Kasumi-1 (cell line): ENCODE data around the gene VOPP1.
"Not testable (repeated sequence)": the region's sequence is repeated elsewhere in the genome, so short reads cannot be mapped to it uniquely, and the experiment has no call there.

ENCODE experiments used
- DNase-seq, 2 experiments: peaks; one replicate each; lab custom pipeline; 2025; lab: John Stamatoyannopoulos, UW

The VOPP1 gene

DNA sequence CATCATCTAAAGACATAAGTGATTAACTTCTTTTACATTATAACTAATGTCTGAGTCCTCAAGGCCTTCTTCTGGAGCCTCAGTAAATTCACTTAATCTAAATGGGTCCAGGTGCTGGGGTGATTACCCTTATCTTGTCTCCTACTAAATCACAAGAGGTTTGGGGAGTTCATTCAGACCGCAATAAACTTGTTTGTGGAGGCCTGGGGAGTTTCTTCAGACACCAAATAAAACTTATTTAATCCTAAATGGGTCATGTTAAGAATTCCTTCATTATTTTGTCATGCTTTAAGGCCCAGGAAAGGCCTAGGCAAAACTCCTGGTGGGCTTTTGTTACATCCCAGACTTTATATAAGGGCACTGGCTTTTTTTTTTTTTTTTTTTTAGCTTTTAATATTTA, 62.1 kb downstream of the VOPP1 start:
- DNase-seq = not testable (repeated sequence)

DNA sequence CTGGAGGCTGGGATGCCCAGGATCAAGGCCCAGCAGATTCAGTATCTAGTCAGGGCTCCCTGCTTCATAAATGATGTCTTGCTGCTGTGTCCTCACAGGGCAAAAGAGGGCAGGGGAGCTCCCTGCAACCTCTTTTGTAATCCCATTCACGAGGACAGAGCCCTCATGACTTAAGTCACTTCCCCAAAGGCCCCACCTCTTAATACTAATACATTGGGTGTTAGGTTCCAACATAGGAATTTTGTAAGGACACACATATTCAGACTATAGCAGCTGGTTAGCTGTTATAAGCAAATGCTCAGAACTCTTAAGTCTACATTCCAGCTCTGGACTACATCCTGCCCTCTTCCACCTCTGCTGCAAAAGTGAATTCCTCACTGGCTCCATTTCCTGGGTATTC, 63.0 kb downstream of the VOPP1 start:
- no peak for DNase-seq

GRCh38 chr7:55508221-55509011, 63.9 kb downstream of the VOPP1 start:
- DNase-seq = no peak

- DNase-seq = no peak
These were observed 64.6 kb downstream of the VOPP1 start for GRCh38 chr7:55507743-55508142.

DNA sequence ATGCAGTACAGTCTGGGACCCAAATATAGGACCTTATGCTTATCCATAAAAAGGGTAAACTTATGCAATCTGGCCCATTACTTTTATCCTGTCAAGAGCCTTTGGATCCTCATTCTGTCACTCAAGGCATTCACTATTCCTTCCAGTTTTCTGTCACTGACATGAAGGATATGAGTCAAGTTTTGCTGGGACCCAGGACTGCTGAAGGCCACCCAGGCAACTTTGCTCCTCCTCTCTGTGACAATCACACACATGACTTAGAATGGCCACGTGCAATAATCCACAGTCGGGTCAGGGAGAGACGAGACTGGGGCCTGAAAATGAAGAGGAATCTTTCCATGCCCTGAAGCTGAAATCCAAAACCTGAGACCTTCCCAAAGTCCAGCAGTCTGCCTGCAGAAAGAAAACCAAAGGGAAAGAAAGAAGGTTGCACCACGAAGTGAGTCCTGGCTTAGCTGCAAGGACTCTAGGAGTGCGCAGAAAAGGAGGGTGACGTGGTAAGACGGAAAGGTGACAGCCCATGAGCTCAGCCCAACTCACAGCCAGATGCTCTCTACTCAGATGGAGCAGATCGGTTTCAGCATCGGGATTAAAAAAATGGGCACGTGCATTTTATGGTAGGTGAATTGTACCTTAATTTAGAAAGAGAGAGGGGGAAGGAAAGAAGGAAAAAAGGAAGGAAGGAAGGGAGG, 67.2 kb downstream of the VOPP1 start:
- no peak for DNase-seq

DNA sequence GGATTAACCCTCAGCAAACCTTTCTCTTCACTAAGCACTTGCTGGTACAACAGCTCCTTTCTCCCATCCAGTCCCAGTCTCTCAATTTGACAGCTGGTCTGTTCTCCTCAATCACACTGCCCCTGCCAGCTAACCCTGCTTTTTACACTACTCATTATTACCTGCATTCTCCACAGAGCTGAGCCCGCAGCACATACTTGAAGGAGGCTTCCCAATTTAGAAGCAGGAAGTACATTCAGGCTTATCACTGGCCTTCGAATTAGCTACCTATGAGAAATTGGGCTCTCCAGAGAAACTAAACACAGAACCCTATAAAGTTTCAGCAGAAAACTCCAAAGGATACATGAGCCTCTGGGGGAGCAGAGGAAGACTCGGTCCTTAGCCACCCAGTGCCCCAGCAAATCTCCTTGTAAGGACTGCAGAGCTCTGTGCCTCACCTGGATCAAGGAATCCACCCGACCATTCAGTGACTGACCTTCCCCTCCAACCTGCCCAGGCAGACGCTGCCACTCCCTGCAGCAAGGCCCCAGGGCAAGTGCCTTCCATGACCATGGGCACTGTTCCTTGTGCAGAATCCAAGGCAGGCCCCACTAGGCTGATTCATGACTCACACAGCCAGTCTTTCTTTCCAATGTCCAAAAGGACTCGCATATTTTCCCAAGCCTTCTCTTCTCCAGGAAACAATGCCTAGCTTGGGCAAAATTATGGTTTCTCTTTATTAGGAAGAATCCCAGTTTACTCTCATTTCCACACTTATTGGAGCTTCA, 68.0 kb downstream of the VOPP1 start:
- no peak for DNase-seq

- no peak for DNase-seq
These were observed 69.4 kb downstream of the VOPP1 start for GRCh38 chr7:55502858-55503440.

- DNase-seq = no peak
These were observed 70.0 kb downstream of the VOPP1 start for GRCh38 chr7:55502124-55502857.

DNA sequence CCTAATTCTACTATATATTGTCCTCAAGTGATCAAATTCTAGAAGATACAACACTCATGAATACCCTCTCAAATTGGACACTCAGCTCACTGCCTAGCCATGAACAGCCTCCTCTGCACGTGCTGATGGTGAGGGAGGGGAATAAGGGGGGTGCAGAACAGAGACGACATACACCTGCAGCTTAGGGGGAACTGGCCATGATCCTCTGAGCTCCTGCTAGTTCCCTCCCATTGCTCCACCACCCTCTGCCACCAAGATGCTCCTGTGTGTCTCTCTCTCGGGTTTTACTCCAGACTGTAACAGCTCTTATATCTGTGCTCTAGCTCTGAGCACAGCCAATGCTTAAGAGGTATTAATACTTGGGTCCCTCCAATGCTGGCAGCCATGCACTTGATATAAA, 70.7 kb downstream of the VOPP1 start:
- no peak for DNase-seq

GRCh38 chr7:55500117-55500756, 72.1 kb downstream of the VOPP1 start:
- no peak for DNase-seq

DNA sequence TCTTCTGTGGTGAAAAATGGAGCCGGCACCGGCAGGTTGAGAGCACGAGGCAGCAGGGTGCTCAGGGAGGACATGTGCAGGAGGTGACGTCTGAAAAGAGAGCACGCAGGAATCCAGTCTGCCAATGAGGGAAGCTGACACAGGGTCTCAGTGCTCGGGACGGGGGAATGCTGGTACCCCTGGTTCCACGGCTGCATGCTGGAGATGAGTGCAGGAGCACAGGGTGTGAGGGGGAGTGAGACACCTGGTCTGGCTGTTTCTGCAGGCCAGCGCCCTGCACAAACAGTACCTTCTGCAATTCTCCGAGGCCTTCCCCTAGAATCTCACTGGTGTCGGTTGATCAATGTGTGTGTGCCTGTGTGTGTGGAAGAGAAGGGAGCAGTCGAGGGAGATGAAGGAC, 72.7 kb downstream of the VOPP1 start:
- DNase-seq = no peak

GRCh38 chr7:55498770-55499169, 73.5 kb downstream of the VOPP1 start:
- no peak for DNase-seq

GRCh38 chr7:55498142-55498541, 74.2 kb downstream of the VOPP1 start:
- DNase-seq = no peak

- DNase-seq = no peak
These were observed 74.8 kb downstream of the VOPP1 start for GRCh38 chr7:55497521-55497920.

DNA sequence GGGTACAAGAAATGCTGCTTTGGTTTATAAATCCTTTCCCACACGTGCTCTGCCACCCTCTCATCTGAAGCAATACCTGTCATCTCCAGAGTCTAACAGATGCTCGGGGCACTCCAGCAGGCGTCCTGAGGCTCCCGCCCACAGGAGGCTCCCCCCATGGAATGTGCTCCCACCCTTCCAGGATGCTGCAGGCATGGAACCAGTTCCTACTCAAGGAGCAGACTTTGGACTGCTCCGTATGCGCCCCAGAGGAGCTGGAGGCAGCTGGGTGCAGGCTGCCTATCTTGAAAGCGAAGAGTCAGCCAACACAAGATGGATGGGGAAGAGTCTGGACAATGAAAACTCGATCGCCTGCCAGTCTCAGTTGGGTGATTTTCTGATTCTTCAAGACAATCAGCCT, 75.4 kb downstream of the VOPP1 start:
- DNase-seq = no peak

- DNase-seq = no peak
These were observed 77.4 kb downstream of the VOPP1 start for GRCh38 chr7:55494951-55495350.

DNA sequence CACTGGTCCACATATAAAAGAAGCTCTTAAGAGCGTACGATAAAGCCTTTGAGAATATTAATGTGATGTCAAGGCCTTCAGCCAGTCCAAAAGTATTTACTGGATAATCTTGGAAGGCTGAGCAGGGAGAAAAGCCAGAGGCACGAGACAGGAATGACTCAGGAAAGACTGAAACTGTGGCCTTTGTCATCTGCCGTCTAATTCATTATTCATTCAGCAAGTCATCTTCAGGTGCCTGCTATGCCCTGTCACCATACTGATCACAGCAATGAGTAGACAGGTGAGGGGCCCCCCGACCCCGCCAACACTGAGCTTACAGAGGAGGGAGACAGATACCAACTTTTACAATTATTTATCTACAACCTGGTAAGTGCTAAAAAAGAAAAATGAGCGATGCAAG, 78.9 kb downstream of the VOPP1 start:
- no peak for DNase-seq

DNA sequence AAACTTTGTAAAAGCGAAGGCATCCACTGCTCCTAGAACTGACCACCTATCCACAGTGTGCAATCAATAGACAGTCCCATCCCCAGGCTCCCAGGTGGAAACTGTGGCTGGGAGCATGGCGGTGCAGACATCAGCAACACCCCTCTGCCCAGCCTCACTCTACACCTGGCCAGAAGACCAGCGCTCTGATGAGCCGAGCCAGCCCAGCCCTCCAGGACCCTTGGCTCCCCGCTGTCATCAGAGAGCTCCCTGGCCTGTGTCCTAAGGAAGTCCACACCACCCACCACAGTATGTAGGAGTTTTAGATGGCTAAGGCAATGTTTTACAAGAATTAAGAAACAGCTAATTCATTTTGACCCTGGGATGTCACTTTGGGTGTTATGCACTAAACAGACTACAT, 81.0 kb downstream of the VOPP1 start:
- no peak for DNase-seq

GRCh38 chr7:55490099-55490498, 82.2 kb downstream of the VOPP1 start:
- DNase-seq = no peak

DNA sequence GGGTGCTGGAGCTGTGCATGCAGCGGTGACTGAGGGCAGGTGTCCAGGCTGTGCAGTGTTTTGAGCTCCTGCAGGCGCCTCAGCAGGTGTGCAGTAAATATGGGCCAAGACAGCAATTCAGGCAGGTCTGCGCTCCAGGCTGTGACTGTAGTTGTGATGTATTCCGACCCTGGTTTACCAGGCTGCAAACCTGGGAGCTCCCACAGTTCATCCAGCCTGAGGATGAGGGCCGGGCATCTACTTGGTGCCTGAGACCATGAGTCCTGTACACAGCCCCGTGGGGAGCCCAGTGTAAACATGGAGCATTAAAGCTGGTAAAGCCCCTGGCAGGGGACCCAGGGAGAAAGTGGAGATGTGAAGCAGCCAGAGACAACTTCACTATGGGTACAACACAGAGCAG, 82.8 kb downstream of the VOPP1 start:
- no peak for DNase-seq

- no peak for DNase-seq
These were observed 83.4 kb downstream of the VOPP1 start for GRCh38 chr7:55488804-55489340.
